Ramos (cell line): Measurements from ENCODE around the gene CDKN2D.
"Not testable (repeated sequence)": the region's sequence is repeated elsewhere in the genome, so short reads cannot be mapped to it uniquely, and the experiment has no call there.

Experiments
- in situ Hi-C: fragments of 300-500 bp; cut with MboI; formaldehyde crosslinking; loops from one replicate; pipeline ENCODE4 v1.14.3; 2022; ENCODE audit warnings: low sequenced_read_pairs; ENCODE audit not compliant: unreplicated experiment

Gene CDKN2D

DNA sequence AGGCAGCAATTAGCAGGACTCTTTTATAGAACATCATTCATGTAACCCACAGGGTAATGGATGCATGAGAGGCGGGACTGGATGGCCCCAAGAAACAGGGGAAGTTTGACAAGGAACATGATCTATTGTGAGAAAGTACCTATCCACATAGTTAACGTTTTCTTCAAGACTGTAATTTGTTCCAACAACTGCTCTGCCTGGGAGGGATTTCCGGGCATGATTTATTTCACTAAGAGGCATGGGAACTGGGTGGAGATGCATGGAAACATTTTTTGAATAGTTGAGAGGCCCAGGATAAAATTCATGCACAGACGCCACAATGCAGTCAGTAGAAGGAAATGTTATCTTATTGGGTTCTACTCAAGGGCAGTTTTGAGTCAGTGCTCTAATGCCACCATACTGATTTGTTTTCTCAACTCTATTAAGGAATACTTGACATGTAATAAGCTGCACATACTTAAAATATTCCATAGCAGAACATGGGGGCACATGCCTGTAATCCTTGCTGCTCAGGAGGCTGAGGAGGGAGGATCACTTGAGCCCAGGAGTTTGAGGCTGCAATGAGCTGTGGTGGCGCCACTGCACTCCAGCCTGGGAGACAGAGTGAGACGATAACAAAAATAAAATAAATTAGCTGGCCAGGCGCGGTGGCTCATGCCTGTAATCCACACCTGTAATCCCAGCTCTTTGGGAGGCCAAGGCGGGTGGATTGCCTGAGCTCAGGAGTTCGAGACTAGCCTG is 35.0 kb downstream of the CDKN2D start:
- in situ Hi-C loops = no loop called here

DNA sequence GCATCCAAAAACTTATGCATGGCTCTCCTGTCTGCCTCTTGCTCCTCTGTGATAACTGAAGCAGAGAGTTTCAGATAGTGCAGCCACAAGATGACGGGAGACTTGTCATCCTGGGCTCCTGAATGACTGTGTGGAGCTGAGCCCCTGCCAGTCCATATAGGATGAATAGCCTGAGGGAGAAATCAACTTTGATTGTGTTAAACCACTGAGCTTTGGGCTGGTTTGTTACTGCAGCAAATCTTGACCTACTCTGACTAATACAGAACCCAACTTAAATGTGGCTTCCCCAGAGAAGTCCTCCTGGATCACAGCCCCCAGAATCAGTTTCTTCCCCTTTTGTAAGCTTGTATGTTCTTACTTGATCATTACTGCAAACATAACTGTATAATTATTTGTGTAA is 36.3 kb downstream of the CDKN2D start:
- in situ Hi-C loops = no loop called here

DNA sequence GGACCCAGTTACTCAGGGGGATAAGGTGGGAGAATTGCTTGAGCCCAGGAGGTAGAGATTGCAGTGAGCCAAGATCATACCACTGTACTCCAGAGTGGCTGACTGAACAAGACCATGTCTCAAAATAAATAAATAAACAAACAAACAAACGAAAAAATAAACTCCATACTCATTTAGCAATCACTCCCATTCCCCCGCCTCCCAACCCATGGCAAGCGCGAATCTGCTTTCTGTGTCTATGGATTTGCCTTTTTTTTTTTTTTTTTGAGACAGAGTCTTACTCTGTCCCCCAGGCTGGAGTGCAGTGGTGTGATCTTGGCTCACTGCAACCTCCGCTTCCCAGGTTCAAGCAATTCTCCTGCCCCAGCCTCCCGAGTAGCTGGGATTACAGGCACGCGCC is 41.9 kb downstream of the CDKN2D start:
- in situ Hi-C loops = not testable (repeated sequence)

DNA sequence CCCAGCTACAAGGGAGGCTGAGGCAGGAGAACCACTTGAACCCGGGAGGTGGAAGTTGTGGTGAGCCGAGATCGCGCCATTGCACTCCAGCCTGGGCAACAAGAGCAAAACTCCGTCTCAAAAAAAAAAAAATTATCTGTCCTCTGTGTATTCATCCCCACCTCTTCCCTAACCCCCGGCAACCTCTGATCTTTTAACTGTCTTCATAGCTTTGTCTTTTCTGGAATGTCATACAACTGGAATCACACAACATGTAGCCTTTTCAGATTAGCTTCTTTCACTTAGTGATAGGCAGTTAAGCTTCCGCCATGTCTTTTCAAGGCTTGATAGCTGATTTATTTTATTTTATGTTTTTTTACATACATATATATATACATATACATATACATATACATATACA is 43.1 kb downstream of the CDKN2D start:
- in situ Hi-C loops = no loop called here

DNA sequence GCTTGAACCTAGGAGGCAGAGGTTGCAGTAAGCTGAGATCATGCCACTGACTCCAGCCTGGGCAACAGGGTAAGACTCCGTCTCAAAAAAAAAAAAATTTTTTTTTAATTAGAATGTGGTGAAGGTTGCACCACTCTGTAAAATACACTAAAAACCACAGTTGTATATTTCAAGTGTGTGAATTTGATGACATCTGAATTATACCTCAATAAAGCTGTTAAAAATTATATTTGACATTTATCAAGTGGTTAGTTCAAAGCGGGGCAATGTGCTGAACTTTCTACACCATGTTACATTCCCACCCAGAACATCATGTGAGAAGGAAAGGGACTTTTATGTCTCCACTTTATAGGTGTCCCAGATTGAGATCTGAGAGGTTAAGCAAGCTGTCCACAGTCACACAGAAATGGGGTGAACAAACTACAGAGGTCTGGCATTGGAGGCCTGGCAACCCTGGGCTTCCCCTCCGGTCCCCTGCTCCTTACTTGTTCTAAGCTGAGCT is 45.6 kb downstream of the CDKN2D start:
- in situ Hi-C loops = no loop called here

DNA sequence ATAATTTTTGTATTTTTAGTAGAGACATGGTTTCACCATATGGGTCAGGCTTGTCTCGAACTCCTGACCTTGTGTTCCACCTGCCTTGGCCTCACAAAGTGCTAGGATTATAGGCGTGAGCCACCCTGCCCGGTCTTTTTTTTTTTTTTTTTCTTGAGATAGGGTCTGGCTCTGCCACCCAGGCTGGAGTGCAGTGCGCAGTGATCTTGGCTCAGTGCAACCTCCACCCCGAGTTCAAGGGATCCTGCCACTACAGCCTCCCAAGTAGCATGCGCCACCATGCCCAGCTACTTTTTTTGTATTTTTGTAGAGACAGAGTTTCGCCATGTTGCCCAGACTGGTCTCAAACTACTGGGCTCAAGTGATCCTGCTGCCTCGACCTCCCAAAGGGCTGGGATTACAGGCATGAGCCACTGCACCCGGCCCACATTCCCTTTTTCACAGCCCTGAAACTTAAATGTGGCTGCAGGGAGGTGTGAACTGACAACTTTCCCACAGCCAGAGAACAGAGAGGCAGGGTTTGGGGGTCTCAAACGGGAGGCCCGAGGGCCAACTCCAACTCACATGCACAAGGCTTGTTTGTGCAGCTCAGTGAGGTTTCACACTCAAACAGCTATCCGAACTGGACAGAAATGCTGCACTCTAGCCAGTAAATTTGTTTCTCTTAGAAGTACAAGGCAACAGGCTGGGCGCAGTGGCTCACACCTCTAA is 47.2 kb downstream of the CDKN2D start:
- in situ Hi-C loops = no loop called here

DNA sequence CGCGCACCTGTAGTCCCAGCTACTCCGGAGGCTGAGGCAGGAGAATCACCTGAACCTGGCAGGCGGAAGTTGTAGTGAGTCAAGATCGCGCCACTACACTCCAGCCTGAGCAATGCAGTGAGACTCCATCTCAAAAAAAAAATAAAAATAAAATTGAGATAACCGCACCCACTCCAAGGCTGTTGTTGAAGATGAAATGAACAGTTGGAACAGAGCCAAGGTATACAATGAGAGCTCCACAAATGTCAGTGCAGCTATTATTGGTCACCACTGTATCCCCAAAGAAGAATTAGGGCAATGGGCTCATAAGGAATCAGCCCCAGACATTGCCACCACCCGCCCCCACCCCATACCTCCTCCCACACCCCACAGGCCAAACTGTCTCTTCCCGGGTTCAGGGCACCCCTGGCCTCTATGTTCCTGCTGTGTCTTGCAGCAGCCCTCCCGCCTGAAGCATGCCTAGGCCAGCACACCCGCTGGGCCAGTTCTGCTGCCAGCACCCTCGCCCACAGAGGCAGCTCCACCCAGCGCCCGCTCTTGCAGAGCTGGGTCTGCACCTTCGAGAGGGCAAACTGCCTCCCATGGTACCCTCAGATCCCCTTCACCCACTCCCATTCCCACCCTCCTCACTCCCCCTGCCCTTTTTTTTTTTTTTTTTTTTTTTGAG is 48.0 kb downstream of the CDKN2D start:
- in situ Hi-C loops = no loop called here

DNA sequence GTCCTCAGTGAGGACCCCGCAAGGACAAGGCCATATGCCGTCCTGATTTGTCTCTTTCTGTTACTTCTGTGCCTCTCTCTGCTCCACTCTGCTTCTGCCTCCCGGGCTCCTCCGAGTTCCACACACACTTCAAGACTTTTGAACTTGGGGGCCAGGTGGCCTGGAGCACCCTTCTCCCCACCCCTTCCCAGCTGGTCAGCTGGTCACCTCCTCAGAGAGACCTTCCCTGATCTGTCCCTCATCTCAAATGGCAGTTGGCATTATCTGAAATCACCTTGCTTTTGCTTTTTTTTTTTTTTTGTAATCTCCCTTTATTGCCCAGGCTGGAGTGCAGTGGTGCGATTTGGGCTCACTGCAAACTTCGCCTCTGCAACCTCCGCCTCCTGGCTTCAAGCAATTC is 49.4 kb downstream of the CDKN2D start:
- in situ Hi-C loops = no loop called here

DNA sequence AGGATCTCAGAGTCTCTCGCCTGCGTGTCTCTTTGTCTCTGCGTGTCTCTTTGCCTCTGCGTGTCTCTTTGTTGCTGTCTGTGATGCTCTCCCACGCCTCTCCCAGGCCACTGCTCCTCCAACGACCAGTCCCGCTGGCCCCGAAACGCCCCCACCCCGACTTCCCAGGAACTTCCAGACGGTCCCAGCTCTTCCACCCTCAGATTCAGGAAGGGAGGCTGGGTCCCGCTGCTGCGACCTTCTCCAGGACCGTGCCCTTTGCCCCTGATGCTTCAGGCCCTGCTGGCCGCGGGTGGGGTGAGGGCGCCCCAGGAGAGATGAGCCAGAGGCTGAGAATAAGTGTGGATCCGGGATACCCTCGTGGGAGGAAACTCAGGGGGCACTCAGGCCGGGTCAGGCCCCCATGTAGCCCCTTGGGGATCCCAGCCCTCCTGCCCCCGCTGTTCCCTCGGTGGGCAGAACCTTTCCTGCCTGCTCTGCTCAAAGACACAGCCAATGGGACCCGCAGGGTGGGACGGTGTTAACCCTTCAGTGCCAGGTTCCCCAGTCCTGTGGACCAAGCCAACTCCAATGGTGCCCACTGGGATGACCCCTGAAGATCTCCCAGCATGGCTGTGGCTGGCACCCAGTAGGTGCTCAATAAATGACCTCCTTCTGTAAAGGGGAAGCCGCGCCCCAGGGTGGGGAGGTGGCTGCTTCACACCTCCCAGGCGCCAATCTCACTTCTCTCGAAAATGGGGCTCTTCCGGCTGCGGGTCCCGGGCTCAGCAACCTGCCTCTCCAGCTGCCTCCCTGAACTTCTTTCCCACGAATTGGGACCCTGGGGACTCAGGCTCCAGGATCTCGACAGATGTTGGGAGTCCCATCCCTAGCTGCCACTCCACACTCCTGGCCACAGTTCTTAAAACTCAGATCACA is 50.1 kb downstream of the CDKN2D start:
- in situ Hi-C loops = no loop called here

DNA sequence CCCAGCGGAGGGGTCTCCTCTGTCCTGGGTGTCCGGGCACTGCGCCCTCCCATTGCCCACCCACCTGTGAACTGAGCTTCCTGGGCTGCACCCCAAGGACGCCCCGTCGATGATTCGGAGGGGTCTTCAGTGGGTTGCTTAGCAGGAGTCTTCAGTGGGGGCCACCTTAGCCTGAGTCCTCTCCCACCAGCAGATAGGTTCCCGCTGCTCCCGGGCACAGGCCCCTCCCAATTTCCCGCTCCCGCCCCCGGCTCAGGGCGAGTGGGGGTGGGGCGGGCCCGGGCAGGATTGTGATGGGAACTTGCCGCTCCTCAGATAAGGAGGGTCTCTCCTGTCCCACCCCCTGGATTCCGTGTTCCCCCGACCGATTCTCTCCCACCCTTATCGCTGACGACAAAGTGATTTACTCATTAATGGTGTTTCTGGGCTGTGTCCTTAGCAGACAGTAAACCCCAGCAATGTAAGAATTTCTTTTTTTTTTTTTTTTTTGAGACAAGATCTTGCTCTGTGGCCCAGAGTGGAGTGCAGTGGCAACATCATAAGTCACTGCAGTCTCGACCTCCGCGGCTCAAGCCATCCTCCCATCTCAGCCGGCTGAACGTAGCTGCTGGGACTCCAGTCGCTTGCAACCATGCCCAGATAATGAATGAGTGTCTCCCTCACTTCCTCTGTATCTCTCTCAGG is 50.9 kb downstream of the CDKN2D start:
- in situ Hi-C loops = no loop called here

DNA sequence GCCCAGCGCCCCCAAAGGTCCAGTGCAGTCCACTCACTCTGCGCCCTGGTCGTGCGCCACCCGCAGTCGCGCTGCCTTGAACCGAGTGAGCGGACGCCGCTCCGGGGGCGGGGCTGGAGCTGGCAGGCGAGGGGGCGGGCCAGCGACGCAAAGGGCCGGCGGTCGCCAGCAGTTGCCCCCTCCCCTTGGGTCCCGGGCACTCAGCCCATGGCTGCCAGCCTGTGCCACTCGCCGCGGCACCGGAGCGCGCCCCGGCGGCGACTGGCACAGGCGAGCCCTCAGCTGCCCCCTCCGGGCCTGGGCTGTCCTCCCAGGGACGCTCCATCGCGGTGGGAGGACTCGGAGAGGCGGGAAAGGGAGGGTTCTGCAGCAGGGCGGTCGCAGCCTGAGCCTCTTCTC is 51.4 kb downstream of the CDKN2D start, which contains the start of gene S1PR5:
Gene S1PR5, minus strand, starts transcription at position 87 of the 399 bp plus-strand sequence. CDS start 2,436 bp downstream, outside the sequence.
- in situ Hi-C loops = no loop called here

DNA sequence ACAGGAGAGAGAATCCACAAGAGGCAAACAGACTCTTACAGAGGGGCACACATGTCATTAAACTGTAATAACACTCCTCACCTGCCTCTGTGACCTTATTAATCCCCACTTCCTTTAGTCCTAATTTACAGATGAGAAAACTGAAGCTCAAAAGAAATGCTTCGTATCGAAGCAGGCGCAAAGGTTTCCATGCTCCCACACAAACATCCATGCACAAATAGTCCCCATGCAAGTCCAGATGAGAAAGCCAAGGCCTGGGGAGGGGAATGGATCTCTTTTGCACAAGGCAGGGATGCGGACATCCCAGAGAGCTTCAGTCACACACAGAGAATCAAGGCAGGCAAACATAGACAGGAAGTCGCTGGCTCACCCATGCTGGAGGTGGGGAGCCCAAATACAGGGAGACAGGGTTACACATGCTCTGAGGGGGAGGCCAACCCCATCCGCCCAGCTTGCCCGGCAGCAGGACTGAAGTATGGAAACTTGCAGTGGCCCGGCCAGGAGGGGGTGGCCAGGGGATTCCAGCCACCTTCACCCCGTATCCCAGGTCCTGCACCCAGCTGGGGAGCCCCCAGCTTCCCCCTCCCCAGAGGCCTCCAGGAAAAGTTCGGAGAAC is 52.0 kb downstream of the CDKN2D start:
- in situ Hi-C loops = no loop called here
